ENCODE results near the gene MAK.
"Not testable (repeated sequence)": the region's sequence is repeated elsewhere in the genome, so short reads cannot be mapped to it uniquely, and the experiment has no call there.

The MAK gene

GRCh38 chr6:10875026-10875425, 36.7 kb upstream of the MAK start:
- no peaks in the 10 kb centered on the region for H3K36me3 ChIP-seq (ENCODE audit: insufficient read depth, low read depth, low read length)
- H3K9ac ChIP-seq (ENCODE audit: low read depth, low read length) = no peak overlapping the region
- no peaks in the 10 kb centered on the region for H3K9me3 ChIP-seq (ENCODE audit: insufficient read depth, low read depth, low read length)
- no peaks in the 10 kb centered on the region for H3K4me1 ChIP-seq (ENCODE audit: insufficient read depth, low read length)
- H3K27ac ChIP-seq (ENCODE audit: low read length) = no peak overlapping the region
- no peak overlapping the region for H3K4me3 ChIP-seq (ENCODE audit: low read length)
- peaks cover 26% of the 10 kb centered on the region for H3K27me3 ChIP-seq (ENCODE audit: insufficient read depth, low read length)

- Histone ChIP-seq H3K27me3 (ENCODE audit: insufficient read depth, low read length) (peaks cover 18% of the 10 kb centered on the region), H3K4me1 (ENCODE audit: insufficient read depth, low read length) (no peaks in the 10 kb centered on the region), H3K36me3 (ENCODE audit: insufficient read depth, low read depth, low read length) (no peaks in the 10 kb centered on the region), H3K9ac (ENCODE audit: low read depth, low read length) (no peak overlapping the region), H3K9me3 (ENCODE audit: insufficient read depth, low read depth, low read length) (no peaks in the 10 kb centered on the region), H3K4me3 (ENCODE audit: low read length) (no peak overlapping the region), H3K27ac (ENCODE audit: low read length) (no peak overlapping the region)
Measured at GRCh38 chr6:10874207-10874606, 35.9 kb upstream of the MAK start.

- Histone ChIP-seq H3K9ac (ENCODE audit: low read depth, low read length) (no peak overlapping the region), H3K27ac (ENCODE audit: low read length) (no peak overlapping the region), H3K9me3 (ENCODE audit: insufficient read depth, low read depth, low read length) (no peaks in the 10 kb centered on the region), H3K27me3 (ENCODE audit: insufficient read depth, low read length) (peaks cover 9% of the 10 kb centered on the region), H3K4me1 (ENCODE audit: insufficient read depth, low read length) (no peaks in the 10 kb centered on the region), H3K4me3 (ENCODE audit: low read length) (no peak overlapping the region), H3K36me3 (ENCODE audit: insufficient read depth, low read depth, low read length) (no peaks in the 10 kb centered on the region)
Measured at GRCh38 chr6:10873374-10873773, 35.0 kb upstream of the MAK start.

GRCh38 chr6:10867952-10868351, 29.6 kb upstream of the MAK start:
- no peaks in the 10 kb centered on the region for H3K4me1 ChIP-seq (ENCODE audit: insufficient read depth, low read length)
- H3K36me3 ChIP-seq (ENCODE audit: insufficient read depth, low read depth, low read length) = no peaks in the 10 kb centered on the region
- no peak overlapping the region for H3K27ac ChIP-seq (ENCODE audit: low read length)
- H3K9ac ChIP-seq (ENCODE audit: low read depth, low read length) = no peak overlapping the region
- no peaks in the 10 kb centered on the region for H3K27me3 ChIP-seq (ENCODE audit: insufficient read depth, low read length)
- H3K4me3 ChIP-seq (ENCODE audit: low read length) = no peak overlapping the region
- no peaks in the 10 kb centered on the region for H3K9me3 ChIP-seq (ENCODE audit: insufficient read depth, low read depth, low read length)

GRCh38 chr6:10866709-10867108, 28.4 kb upstream of the MAK start:
- H3K4me3 ChIP-seq (ENCODE audit: low read length); H3K4me1 ChIP-seq (ENCODE audit: insufficient read depth, low read length); H3K27ac ChIP-seq (ENCODE audit: low read length); H3K9me3 ChIP-seq (ENCODE audit: insufficient read depth, low read depth, low read length); H3K9ac ChIP-seq (ENCODE audit: low read depth, low read length); H3K36me3 ChIP-seq (ENCODE audit: insufficient read depth, low read depth, low read length); H3K27me3 ChIP-seq (ENCODE audit: insufficient read depth, low read length): not testable (repeated sequence)

GRCh38 chr6:10863031-10863430, 24.7 kb upstream of the MAK start:
- not testable (repeated sequence) for H3K4me1 ChIP-seq (ENCODE audit: insufficient read depth, low read length); H3K9me3 ChIP-seq (ENCODE audit: insufficient read depth, low read depth, low read length); H3K36me3 ChIP-seq (ENCODE audit: insufficient read depth, low read depth, low read length); H3K4me3 ChIP-seq (ENCODE audit: low read length); H3K27me3 ChIP-seq (ENCODE audit: insufficient read depth, low read length); H3K9ac ChIP-seq (ENCODE audit: low read depth, low read length); H3K27ac ChIP-seq (ENCODE audit: low read length)

GRCh38 chr6:10862361-10862760, 24.0 kb upstream of the MAK start:
- no peak overlapping the region for H3K4me3 ChIP-seq (ENCODE audit: low read length)
- H3K9me3 ChIP-seq (ENCODE audit: insufficient read depth, low read depth, low read length) = no peaks in the 10 kb centered on the region
- H3K9ac ChIP-seq (ENCODE audit: low read depth, low read length) = no peak overlapping the region
- H3K27ac ChIP-seq (ENCODE audit: low read length) = no peak overlapping the region
- H3K4me1 ChIP-seq (ENCODE audit: insufficient read depth, low read length) = no peaks in the 10 kb centered on the region
- no peaks in the 10 kb centered on the region for H3K27me3 ChIP-seq (ENCODE audit: insufficient read depth, low read length)
- no peaks in the 10 kb centered on the region for H3K36me3 ChIP-seq (ENCODE audit: insufficient read depth, low read depth, low read length)

- H3K9me3 ChIP-seq (ENCODE audit: insufficient read depth, low read depth, low read length) = no peaks in the 10 kb centered on the region
- no peak overlapping the region for H3K4me3 ChIP-seq (ENCODE audit: low read length)
- H3K4me1 ChIP-seq (ENCODE audit: insufficient read depth, low read length) = no peaks in the 10 kb centered on the region
- H3K27ac ChIP-seq (ENCODE audit: low read length) = no peak overlapping the region
- H3K9ac ChIP-seq (ENCODE audit: low read depth, low read length) = no peak overlapping the region
- no peaks in the 10 kb centered on the region for H3K36me3 ChIP-seq (ENCODE audit: insufficient read depth, low read depth, low read length)
- no peaks in the 10 kb centered on the region for H3K27me3 ChIP-seq (ENCODE audit: insufficient read depth, low read length)
Measured at GRCh38 chr6:10861086-10861485, 22.7 kb upstream of the MAK start.

GRCh38 chr6:10857259-10857658, 18.9 kb upstream of the MAK start:
- Histone ChIP-seq H3K9ac (ENCODE audit: low read depth, low read length) (no peak overlapping the region), H3K36me3 (ENCODE audit: insufficient read depth, low read depth, low read length) (no peaks in the 10 kb centered on the region), H3K4me3 (ENCODE audit: low read length) (no peak overlapping the region), H3K9me3 (ENCODE audit: insufficient read depth, low read depth, low read length) (no peaks in the 10 kb centered on the region), H3K27ac (ENCODE audit: low read length) (no peak overlapping the region), H3K27me3 (ENCODE audit: insufficient read depth, low read length) (no peaks in the 10 kb centered on the region), H3K4me1 (ENCODE audit: insufficient read depth, low read length) (no peaks in the 10 kb centered on the region)

- Histone ChIP-seq H3K27me3 (ENCODE audit: insufficient read depth, low read length) (no peaks in the 10 kb centered on the region), H3K4me3 (ENCODE audit: low read length) (no peak overlapping the region), H3K9me3 (ENCODE audit: insufficient read depth, low read depth, low read length) (no peaks in the 10 kb centered on the region), H3K36me3 (ENCODE audit: insufficient read depth, low read depth, low read length) (no peaks in the 10 kb centered on the region), H3K9ac (ENCODE audit: low read depth, low read length) (no peak overlapping the region), H3K27ac (ENCODE audit: low read length) (no peak overlapping the region), H3K4me1 (ENCODE audit: insufficient read depth, low read length) (no peaks in the 10 kb centered on the region)
Measured at GRCh38 chr6:10854922-10855632, 16.7 kb upstream of the MAK start.

- H3K9me3 ChIP-seq (ENCODE audit: insufficient read depth, low read depth, low read length); H3K27ac ChIP-seq (ENCODE audit: low read length); H3K4me3 ChIP-seq (ENCODE audit: low read length); H3K9ac ChIP-seq (ENCODE audit: low read depth, low read length); H3K36me3 ChIP-seq (ENCODE audit: insufficient read depth, low read depth, low read length); H3K27me3 ChIP-seq (ENCODE audit: insufficient read depth, low read length); H3K4me1 ChIP-seq (ENCODE audit: insufficient read depth, low read length): not testable (repeated sequence)
Measured at GRCh38 chr6:10853849-10854300, 15.5 kb upstream of the MAK start.

GRCh38 chr6:10852361-10852960, 14.1 kb upstream of the MAK start:
- Histone ChIP-seq H3K4me3 (ENCODE audit: low read length) (no peak overlapping the region), H3K27ac (ENCODE audit: low read length) (no peak overlapping the region), H3K9ac (ENCODE audit: low read depth, low read length) (no peak overlapping the region), H3K9me3 (ENCODE audit: insufficient read depth, low read depth, low read length) (no peaks in the 10 kb centered on the region), H3K4me1 (ENCODE audit: insufficient read depth, low read length) (no peaks in the 10 kb centered on the region), H3K27me3 (ENCODE audit: insufficient read depth, low read length) (no peaks in the 10 kb centered on the region), H3K36me3 (ENCODE audit: insufficient read depth, low read depth, low read length) (no peaks in the 10 kb centered on the region)
